Measurements from ENCODE around the gene CAPZB. TPM values are rescaled to one million over a fixed set of nuclear protein-coding genes. Genes with fewer than 3 reads are reported as not detected.

CAPZB gene
- total and polyA plus RNA-seq, 2 of the 4 experiments (the other 2 are of a cell fraction), result 216 to 304 TPM

GRCh38 chr1:19289244-19289643, 196.1 kb downstream of the CAPZB start:
- dilution Hi-C loops (cut with HindIII; ENCODE audit: low sequenced_read_pairs, unreplicated experiment) (no loop called here), intact Hi-C loops (cut with micrococcal nuclease) (no loop called here), in situ Hi-C loops (cut with MboI; ENCODE audit: low sequenced_read_pairs) (no loop called here)
- ATAC-seq (ENCODE audit: low read depth), result no peak
- Histone ChIP-seq H2BK120ac (ENCODE audit: low read depth, low read length) (no peak overlapping the region), H3K56ac (ENCODE audit: extremely low read depth, insufficient read depth, low read length) (no peak overlapping the region), H3K4ac (ENCODE audit: low read depth, low read length) (no peak overlapping the region), H3K4me3 (ENCODE audit: insufficient read depth, low read depth, low read length) (no peak overlapping the region), H4K8ac (ENCODE audit: low read depth in 2 of 2, low read length in 2 of 2) (no peak overlapping the region), H4K5ac (ENCODE audit: low read depth, low read length) (no peak overlapping the region), H3K27ac (ENCODE audit: insufficient read depth, low read length) (no peak overlapping the region), H3K79me1 (ENCODE audit: low read depth in 1 of 2, low read length in 2 of 2) (no peaks in the 10 kb centered on the region; a peak in 1 of 4 replicates), H3K18ac (ENCODE audit: low read depth, low read length) (no peak overlapping the region), H2AK9ac (replicated peaks; ENCODE audit: low read depth, low read length, poor library complexity) (no peak overlapping the region), H2BK5ac (ENCODE audit: low read depth, low read length, poor library complexity, severe bottlenecking) (no peak overlapping the region), H4K20me1 (ENCODE audit: insufficient read depth, low read length) (no peaks in the 10 kb centered on the region), H4K91ac (ENCODE audit: insufficient read depth, low read depth, low read length) (no peak overlapping the region), H3K27me3 (ENCODE audit: control insufficient read depth, insufficient read depth, low read length) (no peaks in the 10 kb centered on the region), H2AFZ (replicated peaks; ENCODE audit: low read length, poor library complexity) (no peak overlapping the region), H3K9me1 (ENCODE audit: insufficient read depth, low read length) (no peaks in the 10 kb centered on the region), H2AK5ac (ENCODE audit: low read depth, low read length) (no peak overlapping the region), H2BK20ac (ENCODE audit: low read depth, low read length) (no peak overlapping the region), H3K9me3 (ENCODE audit: control insufficient read depth, insufficient read depth, low read length) (peaks cover 3% of the 10 kb centered on the region), H3K36me3 (ENCODE audit: control insufficient read depth, insufficient read depth, low read length) (peaks cover 3% of the 10 kb centered on the region), H3K4me2 (ENCODE audit: low read depth, low read length) (peak overlapping the region; percentile 89; the same call in 1 of the 2 replicates), H3K4me1 (ENCODE audit: control insufficient read depth, insufficient read depth, low read length) (peaks cover 6% of the 10 kb centered on the region), H3K9ac (ENCODE audit: low read depth, low read length) (no peak overlapping the region), H3K23ac (ENCODE audit: low read depth, low read length) (0 out of 2 replicates have a peak overlapping the region, but pooled peaks have one; percentile 6), H3K14ac (replicated peaks; ENCODE audit: low read depth, low read length) (no peak overlapping the region), H2BK15ac (ENCODE audit: low read depth, low read length) (no peak overlapping the region)
- TF ChIP-seq MAZ (IDR thresholded peaks at IDR 0.05; ENCODE audit: borderline replicate concordance, low read depth, low read length), result no peak
- TF ChIP-seq CHD1 (IDR thresholded peaks at IDR 0.05; ENCODE audit: low read depth, low read length), result no peak
- no peak for TF ChIP-seq NFE2L2 (IDR thresholded peaks at IDR 0.05; ENCODE audit: low read depth, low read length)
- TF ChIP-seq CEBPB (IDR thresholded peaks at IDR 0.05; ENCODE audit: low read depth, low read length), result no peak
- TF ChIP-seq, protein P1, sequence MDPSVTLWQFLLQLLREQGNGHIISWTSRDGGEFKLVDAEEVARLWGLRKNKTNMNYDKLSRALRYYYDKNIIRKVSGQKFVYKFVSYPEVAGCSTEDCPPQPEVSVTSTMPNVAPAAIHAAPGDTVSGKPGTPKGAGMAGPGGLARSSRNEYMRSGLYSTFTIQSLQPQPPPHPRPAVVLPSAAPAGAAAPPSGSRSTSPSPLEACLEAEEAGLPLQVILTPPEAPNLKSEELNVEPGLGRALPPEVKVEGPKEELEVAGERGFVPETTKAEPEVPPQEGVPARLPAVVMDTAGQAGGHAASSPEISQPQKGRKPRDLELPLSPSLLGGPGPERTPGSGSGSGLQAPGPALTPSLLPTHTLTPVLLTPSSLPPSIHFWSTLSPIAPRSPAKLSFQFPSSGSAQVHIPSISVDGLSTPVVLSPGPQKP (IDR thresholded peaks at IDR 0.05; ENCODE audit: borderline replicate concordance, low read depth, low read length), result no peak
- TF ChIP-seq POLR2A (IDR thresholded peaks at IDR 0.05; ENCODE audit: low read depth, low read length), result no peak
- TF ChIP-seq SMC3 (IDR thresholded peaks at IDR 0.05; ENCODE audit: low read depth, low read length), result no peak
- TF ChIP-seq MAFK (IDR thresholded peaks at IDR 0.05; ENCODE audit: low read depth, low read length), result no peak
- no peak for TF ChIP-seq RCOR1 (IDR thresholded peaks at IDR 0.05; ENCODE audit: insufficient replicate concordance, low read length)
- TF ChIP-seq RFX5 (IDR thresholded peaks at IDR 0.05; ENCODE audit: low read depth, low read length), result no peak
- TF ChIP-seq RAD21 (IDR thresholded peaks at IDR 0.05; ENCODE audit: low read length), result no peak
- no peak for TF ChIP-seq FOS (IDR thresholded peaks at IDR 0.05; ENCODE audit: low read depth, low read length)
- TF ChIP-seq MXI1 (IDR thresholded peaks at IDR 0.05; ENCODE audit: borderline replicate concordance, low read depth, low read length), result no peak
- no peak for TF ChIP-seq BHLHE40 (IDR thresholded peaks at IDR 0.05; ENCODE audit: low read depth, low read length)
- TF ChIP-seq USF2 (IDR thresholded peaks at IDR 0.05; ENCODE audit: low read depth, low read length), result no peak
- no peak for TF ChIP-seq CTCF (conservative IDR thresholded peaks at IDR 0.05; ENCODE audit: low read depth, low read length)
- ChIA-PET CTCF (no interaction called here), POLR2A (ENCODE audit: unreplicated experiment) (no interaction called here)
- no TSS peak for BruUV-seq (replicated peaks)
- WGBS, 2 experiments (ENCODE audit: extremely low coverage in 2 of 2, insufficient read length in 1 of 2), result 71% methylated on average over 1 of the region's 2 CpGs; no CpG with 5 or more reads in 1 of the 2 experiments
- no peak for DNase-seq
